H1 (cell line): ENCODE data around the gene ACTL9. TPM values are rescaled to one million over a fixed set of nuclear protein-coding genes. Genes with fewer than 3 reads are reported as not detected.

ENCODE experiments used
- CTCF ChIA-PET: fragments of 300-600 bp; sonication (Branson Sonifier 250); formaldehyde crosslinking; loops from one replicate; lab custom pipeline; 2021; ENCODE audit not compliant: partially characterized antibody; lab: Charles Lee
- POLR2A ChIA-PET: fragments of 300-600 bp; sonication (Branson Sonifier 250); formaldehyde crosslinking; loops from one replicate; lab custom pipeline; 2021; ENCODE audit warnings: inconsistent platforms; ENCODE audit not compliant: partially characterized antibody; lab: Charles Lee
- DNase-seq, 2 experiments: peaks; one replicate each; pipeline versions ENCODE4 v3.0.0 to v3.0.0-alpha.2; 2010 to 2022; ENCODE audit warnings: low spot score in 2 of 2, low read depth in 1 of 2, mixed read lengths in 1 of 2
- FAIRE-seq: peaks from 2 replicates; lab custom pipeline; 2011; peaks lifted over from hg19 to GRCh38; lab: Jason Lieb, UNC
- H2AFZ ChIP-seq: 2 replicates; pipeline ENCODE4 v1.8.1; 2012; ENCODE audit warnings: low read length, inconsistent platforms
- H2AK5ac ChIP-seq: 2 replicates; pipeline ENCODE4 v1.6.1; 2013; ENCODE audit warnings: low read depth, low read length
- H2BK120ac ChIP-seq: replicated peaks from 2 replicates; pipeline ENCODE3; 2013; ENCODE audit warnings: low read depth, low read length, inconsistent platforms
- H2BK12ac ChIP-seq: 2 replicates; pipeline ENCODE4 v1.6.1; 2013; ENCODE audit warnings: low read depth, low read length
- H2BK15ac ChIP-seq: 2 replicates; pipeline ENCODE4 v1.6.1; 2013; ENCODE audit warnings: low read length
- H2BK20ac ChIP-seq: 2 replicates; pipeline ENCODE4 v1.6.1; 2013; ENCODE audit warnings: low read length
- H2BK5ac ChIP-seq: 2 replicates; pipeline ENCODE4 v1.6.1; 2013; ENCODE audit warnings: low read depth, low read length
- H3K14ac ChIP-seq: 2 replicates; pipeline ENCODE4 v1.6.1; 2013; ENCODE audit warnings: inconsistent platforms; ENCODE audit not compliant: insufficient read length
- H3K18ac ChIP-seq: 2 replicates; pipeline ENCODE4 v1.6.1; 2013; ENCODE audit warnings: low read length; ENCODE audit errors: extremely low read depth
- H3K23ac ChIP-seq: 2 replicates; pipeline ENCODE4 v1.6.1; 2013; ENCODE audit warnings: inconsistent platforms; ENCODE audit not compliant: insufficient read length
- H3K23me2 ChIP-seq: 2 replicates; pipeline ENCODE4 v1.6.1; 2013; ENCODE audit warnings: low read depth, low read length
- H3K27ac ChIP-seq: 2 replicates; pipeline ENCODE4 v1.6.1; 2011; ENCODE audit warnings: low read depth, low read length, inconsistent platforms
- H3K27me3 ChIP-seq, 4 experiments: replicated peaks in 1 of 4; 1 replicate in 1 of 4; 2 replicates in 3 of 4; pipeline versions ENCODE4 v1.6.1 to v1.8.1; 2011 to 2013; ENCODE audit warnings: low read length in 3 of 4, mild to moderate bottlenecking in 3 of 4, inconsistent platforms in 2 of 4, mixed read lengths in 2 of 4, moderate library complexity in 1 of 4; ENCODE audit not compliant: control insufficient read depth in 3 of 4, insufficient read depth in 3 of 4; ENCODE audit errors: extremely low read depth in 1 of 4
- H3K36me3 ChIP-seq, 4 experiments: 2 replicates each; pipeline versions ENCODE4 v1.6.1 to v1.8.1; 2011 to 2013; ENCODE audit warnings: mild to moderate bottlenecking in 4 of 4, low read length in 3 of 4, moderate library complexity in 2 of 4, control low read depth in 1 of 4, inconsistent platforms in 1 of 4; ENCODE audit not compliant: insufficient read depth in 4 of 4, control insufficient read depth in 2 of 4
- H3K4ac ChIP-seq: replicated peaks from 2 replicates; pipeline ENCODE3; 2013; ENCODE audit warnings: low read length, low read depth, mixed read lengths, inconsistent platforms; ENCODE audit not compliant: insufficient read length
- H3K4me1 ChIP-seq, 4 experiments: replicated peaks in 1 of 4; 1 replicate in 1 of 4; 2 replicates in 3 of 4; pipeline versions ENCODE4 v1.6.1 to v1.8.1; 2011 to 2013; ENCODE audit warnings: low read length in 3 of 4, inconsistent platforms in 2 of 4, mixed read lengths in 1 of 4; ENCODE audit not compliant: insufficient read depth in 4 of 4, control insufficient read depth in 3 of 4
- H3K4me2 ChIP-seq, 2 experiments: 2 replicates each; pipeline versions ENCODE4 v1.6.1 to v1.8.1; 2011 to 2013; ENCODE audit warnings: low read depth in 2 of 2, low read length in 2 of 2, control low read depth in 1 of 2, inconsistent platforms in 1 of 2, mild to moderate bottlenecking in 1 of 2; ENCODE audit not compliant: insufficient read depth in 1 of 2
- H3K4me3 ChIP-seq, 4 experiments: fragments of 200-600, 300-600 bp in 1 of 4; sonication (generic), shearing (Covaris generic), sonication (Bioruptor Twin) in 1 of 4; 2 replicates each; pipeline versions ENCODE4 v1.5.1 to v1.8.1; 2011 to 2016; ENCODE audit warnings: low read length in 4 of 4, low read depth in 3 of 4, control low read depth in 2 of 4, inconsistent platforms in 2 of 4, mild to moderate bottlenecking in 2 of 4, mixed read lengths in 1 of 4, moderate library complexity in 1 of 4; ENCODE audit not compliant: insufficient read depth in 2 of 4; ENCODE audit errors: extremely low read depth in 1 of 4
- H3K56ac ChIP-seq: replicated peaks from 2 replicates; pipeline ENCODE3; 2013; ENCODE audit warnings: low read depth, mild to moderate bottlenecking, mixed read lengths, low read length, inconsistent platforms; ENCODE audit not compliant: insufficient read length
- H3K79me1 ChIP-seq: 2 replicates; pipeline ENCODE4 v1.6.1; 2013; ENCODE audit warnings: low read depth, low read length, control low read depth
- H3K79me2 ChIP-seq, 2 experiments: 2 replicates each; pipeline versions ENCODE4 v1.6.1 to v1.8.1; 2012 to 2013; ENCODE audit warnings: low read length in 2 of 2, mild to moderate bottlenecking in 2 of 2, inconsistent platforms in 1 of 2; ENCODE audit not compliant: insufficient read depth in 2 of 2, control insufficient read depth in 1 of 2
- H3K9ac ChIP-seq, 4 experiments: replicated peaks in 1 of 4; 1 replicate in 1 of 4; 2 replicates in 3 of 4; pipeline versions ENCODE4 v1.6.1 to v1.8.1; 2011 to 2013; ENCODE audit warnings: low read depth in 3 of 4, low read length in 3 of 4, control low read depth in 2 of 4, mild to moderate bottlenecking in 2 of 4, moderate library complexity in 2 of 4, inconsistent platforms in 1 of 4; ENCODE audit errors: extremely low read depth in 1 of 4
- H3K9me3 ChIP-seq, 2 experiments: 2 replicates each; pipeline versions ENCODE4 v1.6.1 to v1.8.1; 2012 to 2013; ENCODE audit warnings: mild to moderate bottlenecking in 2 of 2, moderate library complexity in 2 of 2, control low read depth in 1 of 2, inconsistent platforms in 1 of 2, low read depth in 1 of 2, low read length in 1 of 2, mixed read lengths in 1 of 2; ENCODE audit not compliant: insufficient read depth in 2 of 2
- H4K20me1 ChIP-seq, 2 experiments: replicated peaks in 1 of 2; 2 replicates each; pipeline versions ENCODE3 to v1.8.1; 2011 to 2013; ENCODE audit warnings: inconsistent platforms in 2 of 2, low read length in 2 of 2, mild to moderate bottlenecking in 1 of 2; ENCODE audit not compliant: insufficient read depth in 2 of 2, control insufficient read depth in 1 of 2
- H4K5ac ChIP-seq: 2 replicates; pipeline ENCODE4 v1.6.1; 2013; ENCODE audit warnings: low read length, low read depth, mixed read lengths, inconsistent platforms; ENCODE audit not compliant: insufficient read length
- H4K8ac ChIP-seq: 2 replicates; pipeline ENCODE4 v1.8.0; 2013; ENCODE audit warnings: mild to moderate bottlenecking, moderate library complexity, low read length, inconsistent platforms; ENCODE audit not compliant: insufficient read depth; ENCODE audit errors: extremely low read depth
- H4K91ac ChIP-seq: replicated peaks from 2 replicates; pipeline ENCODE3; 2013; ENCODE audit warnings: low read length, mixed read lengths, inconsistent platforms; ENCODE audit not compliant: insufficient read length
- BACH1 ChIP-seq: IDR thresholded peaks from 2 replicates; pipeline ENCODE4 v1.6.1; 2012; ENCODE audit warnings: low read length, improper control_type of control experiment
- CTCF ChIP-seq, 3 experiments: IDR thresholded peaks; 1 replicate in 2 of 3; 2 replicates in 1 of 3; pipeline versions ENCODE4 v1.5.1 to v1.6.1; 2011; ENCODE audit warnings: low read length in 3 of 3, mild to moderate bottlenecking in 3 of 3, inconsistent platforms in 2 of 3, low read depth in 1 of 3, moderate library complexity in 1 of 3; ENCODE audit not compliant: insufficient read depth in 1 of 3; ENCODE audit errors: control extremely low read depth in 1 of 3
- EZH2 ChIP-seq: fragments of 200-600 bp; sonication (generic); IDR thresholded peaks from 2 replicates; pipeline ENCODE4 v1.7.1; 2012; ENCODE audit warnings: low read depth, mild to moderate bottlenecking, moderate library complexity, low read length, inconsistent platforms; ENCODE audit not compliant: severe bottlenecking
- KDM1A ChIP-seq: fragments of 200-600, 300-600 bp; sonication (generic); IDR thresholded peaks from 2 replicates; pipeline ENCODE4 v1.7.1; 2016; ENCODE audit warnings: mild to moderate bottlenecking, low read length, borderline replicate concordance
- KDM4A ChIP-seq: IDR thresholded peaks from one replicate; pipeline ENCODE4 v1.7.1; 2012; ENCODE audit warnings: low read depth, mild to moderate bottlenecking, moderate library complexity, low read length, inconsistent platforms; ENCODE audit not compliant: severe bottlenecking
- KDM5A ChIP-seq: fragments of 200-600 bp; IDR thresholded peaks from 2 replicates; pipeline ENCODE4 v1.7.1; 2012; ENCODE audit warnings: mild to moderate bottlenecking, low read length, inconsistent platforms, mixed read lengths
- MAFK ChIP-seq: IDR thresholded peaks from 2 replicates; pipeline ENCODE4 v1.6.1; 2012; ENCODE audit warnings: low read depth, mild to moderate bottlenecking, improper control_type of control experiment, low read length
- NANOG ChIP-seq: IDR thresholded peaks from 2 replicates; pipeline ENCODE4 v1.6.1; 2011; ENCODE audit warnings: low read length, low read depth, mild to moderate bottlenecking, inconsistent platforms; ENCODE audit not compliant: insufficient read depth, poor library complexity, severe bottlenecking
- POU5F1 ChIP-seq: IDR thresholded peaks from 2 replicates; pipeline ENCODE4 v1.6.1; 2011; ENCODE audit warnings: low read depth, mild to moderate bottlenecking, low read length, moderate library complexity
- SRF ChIP-seq: IDR thresholded peaks from 2 replicates; pipeline ENCODE4 v1.6.1; 2011; ENCODE audit warnings: mild to moderate bottlenecking, low read depth, low read length, moderate library complexity
- SUZ12 ChIP-seq: fragments of 200-600 bp; sonication (generic); IDR thresholded peaks from 2 replicates; pipeline ENCODE4 v1.6.1; 2012; ENCODE audit warnings: mild to moderate bottlenecking, inconsistent platforms, low read length, moderate library complexity, mixed read lengths
- ZNF274 ChIP-seq: IDR thresholded peaks from 2 replicates; pipeline ENCODE4 v1.7.0; 2012; ENCODE audit warnings: low read length, borderline replicate concordance; ENCODE audit errors: extremely low read depth
- WGBS, 2 experiments: shearing (Covaris generic) in 1 of 2; methylation state at CpG; one replicate each; pipeline versions ENCODE4 v1.1.6 to v1.1.7; 2013 to 2015; ENCODE audit warnings: low lambda C conversion rate in 2 of 2, mixed read lengths in 2 of 2, inconsistent platforms in 1 of 2, low coverage in 1 of 2, missing lambda C conversion rate in 1 of 2; ENCODE audit not compliant: insufficient replicate concordance in 2 of 2, insufficient coverage in 1 of 2, insufficient read length in 1 of 2; ENCODE audit errors: extremely low coverage in 1 of 2, missing lambda C conversion rate in 1 of 2; 5-methylcytosine and 5-hydroxymethylcytosine counted together
- polyA plus RNA-seq, 7 experiments: library from polyadenylated mRNA; depleted of rRNA in 3 of 7; stranded (reverse) in 5 of 7; unstranded in 2 of 7; fragments of >200 nt in 5 of 7; fragments of 200-250 nt in 2 of 7; gene quantifications; 1 replicate in 5 of 7; 2 replicates in 1 of 7; 4 replicates in 1 of 7; pipeline versions ENCODE4 v1.2.1 to v1.2.3, GENCODE V29; 2011 to 2013; ENCODE audit warnings: missing spikeins in 2 of 7, mixed read lengths in 2 of 7
- total RNA-seq: library from RNA; stranded (reverse); fragmentation: NEBNext Ultra II Directional; extraction: Animal tissue kit (Norgen Biotek cat#: 25700); gene quantifications from 2 replicates; pipeline ENCODE4 v1.2.1, GENCODE V29; 2021

Gene ACTL9
- total and polyA plus RNA-seq, 2 of the 8 experiments (the other 6 are each of a cell fraction or from before 2014, with no cell fraction given) = not detected

- H4K5ac ChIP-seq = no peak overlapping the region
- H2AK5ac ChIP-seq = no peak overlapping the region
- H3K23me2 ChIP-seq = no peaks in the 10 kb centered on the region
- 80% methylated on average over 8 of the region's 8 CpGs; no CpG with 5 or more reads in 1 of the 2 experiments for WGBS, 2 experiments
- H2AFZ ChIP-seq = no peak overlapping the region
- no peak for DNase-seq
- H3K4ac ChIP-seq = no peak overlapping the region
- no peak overlapping the region for H2BK20ac ChIP-seq
- H3K27me3 ChIP-seq = no peaks in the 10 kb centered on the region
- no peaks in the 10 kb centered on the region for H3K36me3 ChIP-seq
- H3K14ac ChIP-seq = no peak overlapping the region
- no peak overlapping the region for H3K18ac ChIP-seq
- H2BK5ac ChIP-seq = no peak overlapping the region
- no peak overlapping the region for H4K8ac ChIP-seq
- no peaks in the 10 kb centered on the region for H3K79me1 ChIP-seq
- no peak overlapping the region for H2BK15ac ChIP-seq
- CTCF ChIA-PET = interaction anchor here (1.0 kb wide), 1 partner anchor 12 kb away, joined by 6 read pairs; no protein-coding TSS in a partner anchor
- no peak for FAIRE-seq
- H2BK12ac ChIP-seq = no peak overlapping the region
- no peak overlapping the region for H3K27ac ChIP-seq
- no peak overlapping the region for H3K56ac ChIP-seq
- H3K4me2 ChIP-seq = no peak overlapping the region
- H3K23ac ChIP-seq = no peak overlapping the region
- H4K91ac ChIP-seq = no peak overlapping the region
- POLR2A ChIA-PET = no interaction called here
- H3K4me1 ChIP-seq = no peaks in the 10 kb centered on the region
- H2BK120ac ChIP-seq = no peak overlapping the region
- no peaks in the 10 kb centered on the region for H3K79me2 ChIP-seq
- H3K9me3 ChIP-seq = peaks cover 19 to 34% of the 10 kb centered on the region in 2 experiments
- no peak overlapping the region for H3K9ac ChIP-seq
- H3K4me3 ChIP-seq = no peak overlapping the region
- H4K20me1 ChIP-seq = no peaks in the 10 kb centered on the region
- TF ChIP-seq SRF (no peak), EZH2 (no peak), BACH1 (no peak), NANOG (no peak), MAFK (no peak), KDM1A (no peak), KDM4A (no peak), KDM5A (no peak), SUZ12 (no peak), POU5F1 (no peak), ZNF274 (no peak), CTCF (IDR thresholded peaks at IDR 0.05; ENCODE audit: control extremely low read depth in 1 of 3, insufficient read depth in 1 of 3, low read depth in 1 of 3, low read length in 3 of 3) (no peak)
Observed at GRCh38 chr19:8738377-8738776, 39.8 kb upstream of the ACTL9 start.
